Measurements from ENCODE around the gene CAMK1G. TPM values are rescaled to one million over a fixed set of nuclear protein-coding genes. Genes with fewer than 3 reads are reported as not detected.
A peak's percentile ranks its signal among the peaks of the same experiment; 100 is the strongest.

The CAMK1G gene
- total RNA-seq, 2 donors from 2014 or later: not detected

DNA sequence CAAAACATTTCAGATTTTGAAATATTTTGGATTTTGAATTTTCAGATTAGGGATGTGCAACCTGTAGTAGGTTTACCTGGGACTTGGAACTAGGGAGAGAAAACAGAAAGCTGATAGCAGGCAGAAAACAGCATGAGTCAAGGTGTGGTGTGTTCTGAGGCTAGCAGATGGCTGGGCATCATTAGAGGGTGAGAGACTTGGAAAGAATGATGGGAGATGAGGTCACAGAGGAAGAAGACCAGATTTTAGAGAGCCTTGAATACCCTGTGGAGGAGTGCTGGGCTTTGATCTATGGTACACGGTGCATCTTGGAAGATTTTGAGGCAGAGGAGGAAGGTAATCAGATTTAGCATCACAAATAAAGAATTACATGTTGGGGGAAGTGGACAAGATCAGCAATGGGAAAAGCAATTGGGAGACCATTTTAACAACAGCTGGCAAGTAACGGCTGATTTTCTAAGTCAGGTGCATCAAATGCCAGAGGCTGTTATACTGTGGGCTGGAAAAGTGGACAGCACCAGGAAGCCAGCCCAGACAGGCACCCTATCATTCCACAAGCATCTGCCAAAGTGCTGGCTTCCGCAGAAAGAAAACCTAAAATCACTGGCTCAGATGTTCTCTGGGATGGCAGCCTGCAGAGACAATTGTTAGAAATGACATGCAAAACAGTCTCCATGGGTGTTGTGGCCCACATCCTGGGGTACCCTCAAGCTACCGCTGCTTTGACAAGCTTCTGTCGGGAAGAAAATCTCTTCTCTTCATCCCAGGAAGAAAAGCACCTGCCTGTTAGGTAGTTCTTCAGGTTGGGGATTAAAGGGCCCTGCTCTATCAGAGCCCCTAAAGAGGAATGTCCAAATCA, 30.9 kb upstream of the CAMK1G start:
- Mint-ChIP-seq H3K4me3 (no peak overlapping the region), H3K9me3 (no peaks in the 10 kb centered on the region), H3K27ac (no peak overlapping the region), H3K4me1 (ENCODE audit: low read depth in 2 of 2) (no peaks in the 10 kb centered on the region), H3K36me3 (no peaks in the 10 kb centered on the region), H3K27me3 (peaks cover 11 to 27% of the 10 kb centered on the region in 2 donors)
- ATAC-seq (no peak), DNase-seq (ENCODE audit: low spot score) (no peak)

DNA sequence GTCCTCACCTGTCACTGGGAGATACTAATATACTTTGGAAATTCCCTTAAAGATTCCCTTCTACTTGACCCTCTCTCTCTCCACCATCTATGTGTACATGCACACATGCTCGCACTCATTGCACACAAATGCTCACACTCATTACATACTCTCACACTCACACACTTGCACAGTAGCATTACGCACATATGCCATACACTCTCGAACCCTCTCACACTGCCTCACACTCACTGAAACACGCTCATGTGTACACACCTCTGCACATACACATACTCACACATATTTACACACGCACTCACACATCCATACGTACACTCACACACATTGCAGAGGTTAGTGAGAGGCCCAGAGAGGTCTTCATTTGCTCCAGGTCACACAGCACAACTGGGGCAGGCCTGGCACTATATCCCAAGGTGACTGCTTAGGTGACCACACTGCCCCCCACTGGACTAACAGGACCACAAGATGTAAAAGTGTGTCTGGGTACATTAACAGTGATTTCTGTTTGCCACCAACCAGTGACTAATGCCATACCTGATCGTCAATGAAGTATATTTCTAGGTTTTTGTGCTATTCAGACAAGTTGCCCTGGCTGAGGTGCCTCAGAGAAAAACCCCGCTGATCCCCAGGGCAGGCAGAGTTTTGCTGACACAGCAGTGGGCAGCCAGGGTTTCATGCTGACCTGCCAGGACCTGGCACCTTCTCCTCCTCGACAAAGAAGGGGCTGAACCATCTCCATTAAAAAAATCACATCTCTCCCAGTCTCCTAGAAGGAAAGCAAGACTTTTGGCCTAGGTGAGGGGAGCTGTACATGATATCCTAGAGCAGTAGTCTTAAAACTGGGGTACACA, 28.5 kb upstream of the CAMK1G start:
- peak; percentile 21 to 25 for ATAC-seq
- Mint-ChIP-seq H3K4me1 (ENCODE audit: low read depth in 2 of 2) (no peaks in the 10 kb centered on the region), H3K27me3 (peaks cover 9 to 12% of the 10 kb centered on the region in 2 donors), H3K36me3 (no peaks in the 10 kb centered on the region), H3K27ac (no peak overlapping the region), H3K9me3 (no peaks in the 10 kb centered on the region), H3K4me3 (no peak overlapping the region)
- no peak for DNase-seq (ENCODE audit: low spot score)

DNA sequence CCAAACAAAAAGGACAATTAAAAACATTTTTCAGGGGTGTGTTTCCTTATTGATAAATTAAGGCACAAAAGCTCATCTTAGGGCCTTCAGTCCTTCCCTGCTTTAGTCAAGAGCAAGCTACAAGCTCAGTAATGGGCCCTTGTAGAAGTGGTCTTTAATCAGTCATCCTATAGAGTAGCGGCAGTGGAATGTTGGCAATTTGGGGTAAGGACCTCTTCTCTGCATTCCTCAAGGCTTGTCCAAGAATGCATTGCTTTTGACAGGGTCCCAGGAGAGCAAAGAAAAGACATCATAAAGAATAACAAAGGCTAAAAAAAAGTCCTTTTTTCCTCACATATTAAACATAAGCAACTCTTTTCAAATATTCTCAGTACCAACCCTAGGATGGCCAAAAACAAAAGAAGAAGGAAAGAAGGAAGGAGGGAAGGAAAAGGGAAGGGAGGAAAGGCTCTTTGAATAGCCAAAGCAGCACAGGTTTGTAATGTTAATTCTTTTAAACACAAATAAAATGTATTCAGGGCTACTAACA, 27.3 kb upstream of the CAMK1G start:
- no peaks in the 10 kb centered on the region for H3K4me1 Mint-ChIP-seq (ENCODE audit: low read depth in 2 of 2)
- H3K27me3 Mint-ChIP-seq: peaks cover 11 to 12% of the 10 kb centered on the region in 2 donors
- no peak for ATAC-seq
- no peak overlapping the region for H3K27ac Mint-ChIP-seq
- no peak for DNase-seq (ENCODE audit: low spot score)
- H3K9me3 Mint-ChIP-seq: no peaks in the 10 kb centered on the region
- H3K4me3 Mint-ChIP-seq: no peak overlapping the region
- no peaks in the 10 kb centered on the region for H3K36me3 Mint-ChIP-seq

DNA sequence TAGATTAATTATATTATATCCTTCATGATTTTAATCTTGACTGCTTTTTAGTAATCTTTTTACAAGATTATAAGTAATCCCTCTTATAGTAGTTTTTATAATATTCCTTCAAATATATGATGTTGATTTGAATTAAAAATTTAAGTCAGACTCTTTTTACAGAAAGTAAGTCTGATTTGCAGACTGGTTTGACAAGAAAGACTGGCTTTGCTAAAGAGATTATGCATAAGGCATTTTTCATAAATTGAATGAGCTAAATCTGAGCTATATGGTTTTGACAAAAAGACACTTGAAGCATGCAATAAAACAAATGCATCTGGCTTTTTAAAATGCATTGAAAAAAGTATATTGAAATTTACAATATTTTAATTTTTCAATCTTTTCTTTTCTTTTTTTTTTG, 26.3 kb upstream of the CAMK1G start:
- no peak overlapping the region for H3K4me3 Mint-ChIP-seq
- no peaks in the 10 kb centered on the region for H3K4me1 Mint-ChIP-seq (ENCODE audit: low read depth in 2 of 2)
- DNase-seq (ENCODE audit: low spot score) (no peak), ATAC-seq (no peak)
- peaks cover 13 to 15% of the 10 kb centered on the region in 2 donors for H3K27me3 Mint-ChIP-seq
- no peak overlapping the region for H3K27ac Mint-ChIP-seq
- no peaks in the 10 kb centered on the region for H3K36me3 Mint-ChIP-seq
- H3K9me3 Mint-ChIP-seq: no peaks in the 10 kb centered on the region

DNA sequence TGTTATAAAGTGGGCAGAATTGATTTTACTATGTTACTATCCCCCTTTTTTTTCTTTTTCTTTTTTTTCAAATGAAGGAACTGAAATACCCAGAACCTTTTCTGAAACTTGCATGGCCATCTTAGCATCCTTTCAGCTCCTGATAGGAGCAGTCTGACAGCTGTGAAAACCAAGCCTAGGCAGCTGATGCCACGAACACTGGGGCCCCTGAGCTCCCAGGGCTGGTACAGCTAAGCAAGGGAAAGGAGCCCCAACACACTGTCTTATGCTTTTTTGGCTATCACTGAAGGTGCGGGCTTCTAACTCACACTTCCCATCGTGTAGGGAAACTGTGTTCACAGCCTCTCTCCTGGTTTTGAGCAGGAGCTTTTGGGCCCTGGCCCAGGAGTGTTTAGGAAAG, 23.0 kb upstream of the CAMK1G start:
- DNase-seq (ENCODE audit: low spot score): no peak
- Mint-ChIP-seq H3K4me1 (ENCODE audit: low read depth in 2 of 2) (no peaks in the 10 kb centered on the region), H3K27me3 (peaks cover 15 to 19% of the 10 kb centered on the region in 2 donors), H3K9me3 (no peaks in the 10 kb centered on the region), H3K36me3 (no peaks in the 10 kb centered on the region), H3K4me3 (no peak overlapping the region), H3K27ac (no peak overlapping the region)
- no peak for ATAC-seq

DNA sequence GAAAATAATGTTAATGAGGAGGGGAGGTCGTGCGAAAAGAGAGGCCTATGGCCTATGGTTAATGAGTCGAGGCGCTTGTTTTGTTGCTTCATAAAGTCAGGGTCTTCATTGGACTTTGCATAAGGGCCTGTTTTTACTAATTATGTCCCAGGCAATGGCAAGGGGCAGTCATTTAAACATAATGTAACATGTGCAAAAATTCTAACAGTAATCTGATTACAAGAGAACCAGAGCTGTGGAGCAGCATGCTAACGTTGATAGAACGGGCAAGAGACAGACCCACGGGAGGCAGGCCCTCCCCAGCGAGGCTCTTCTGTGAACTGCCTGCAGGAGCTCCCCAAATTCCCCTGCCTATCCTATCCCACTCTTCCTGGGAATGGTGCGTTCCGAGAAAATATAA, 22.6 kb upstream of the CAMK1G start:
- Mint-ChIP-seq H3K4me1 (ENCODE audit: low read depth in 2 of 2) (peaks cover 0 to under 1% of the 10 kb centered on the region in 2 donors), H3K4me3 (no peak overlapping the region), H3K27me3 (peaks cover 20% of the 10 kb centered on the region in 2 donors), H3K27ac (no peak overlapping the region), H3K9me3 (no peaks in the 10 kb centered on the region), H3K36me3 (no peaks in the 10 kb centered on the region)
- ATAC-seq (no peak), DNase-seq (ENCODE audit: low spot score) (no peak)

DNA sequence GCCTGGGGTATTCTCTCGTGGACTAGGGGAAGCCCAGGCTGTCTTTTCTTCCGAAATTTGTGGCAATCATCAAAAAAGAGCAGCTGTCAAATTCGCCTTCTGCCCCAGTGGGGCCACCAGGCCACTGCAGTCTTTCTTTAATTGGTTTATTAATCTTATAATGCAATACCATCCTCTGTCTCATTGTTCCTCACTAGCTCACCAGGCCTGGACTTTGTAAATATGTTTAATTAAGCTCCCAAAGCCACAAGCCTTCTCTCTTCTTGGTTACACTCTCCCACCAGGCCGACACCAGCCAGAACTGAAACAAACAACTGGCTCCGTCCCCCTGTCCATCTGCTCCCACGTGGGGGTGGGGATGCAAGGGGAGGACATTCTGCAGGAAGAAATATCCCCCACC, 22.0 kb upstream of the CAMK1G start:
- Mint-ChIP-seq H3K36me3 (no peaks in the 10 kb centered on the region), H3K4me3 (no peak overlapping the region), H3K27ac (no peak overlapping the region), H3K4me1 (ENCODE audit: low read depth in 2 of 2) (peaks cover 0 to 4% of the 10 kb centered on the region in 2 donors), H3K9me3 (no peaks in the 10 kb centered on the region), H3K27me3 (peaks cover 25 to 26% of the 10 kb centered on the region in 2 donors)
- DNase-seq (ENCODE audit: low spot score): no peak
- ATAC-seq: no peak

DNA sequence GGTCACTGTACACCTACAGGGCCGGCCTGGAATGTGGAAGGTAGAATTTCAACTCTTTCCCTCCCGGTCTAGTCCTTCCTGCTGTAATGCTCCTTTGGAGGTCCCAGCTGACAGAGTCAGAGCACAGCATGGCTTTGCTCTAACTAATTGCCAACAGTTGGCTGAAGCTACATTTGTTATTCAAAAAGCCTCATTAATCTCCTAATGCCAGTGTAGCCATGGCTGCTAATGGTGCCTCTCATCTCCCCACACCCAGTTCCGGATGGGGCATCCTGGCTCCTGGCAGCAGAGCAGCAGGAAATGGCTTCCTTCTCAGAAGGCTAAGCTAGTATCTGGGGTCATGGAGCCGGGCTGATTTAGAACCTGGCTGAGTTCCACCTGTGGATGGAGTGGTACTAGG, 18.7 kb upstream of the CAMK1G start:
- Mint-ChIP-seq H3K27me3 (peaks cover 36 to 37% of the 10 kb centered on the region in 2 donors), H3K36me3 (no peaks in the 10 kb centered on the region), H3K4me3 (no peak overlapping the region), H3K4me1 (ENCODE audit: low read depth in 2 of 2) (peaks cover 4 to 8% of the 10 kb centered on the region in 2 donors), H3K27ac (no peak overlapping the region), H3K9me3 (no peaks in the 10 kb centered on the region)
- DNase-seq (ENCODE audit: low spot score) (no peak), ATAC-seq (no peak)

DNA sequence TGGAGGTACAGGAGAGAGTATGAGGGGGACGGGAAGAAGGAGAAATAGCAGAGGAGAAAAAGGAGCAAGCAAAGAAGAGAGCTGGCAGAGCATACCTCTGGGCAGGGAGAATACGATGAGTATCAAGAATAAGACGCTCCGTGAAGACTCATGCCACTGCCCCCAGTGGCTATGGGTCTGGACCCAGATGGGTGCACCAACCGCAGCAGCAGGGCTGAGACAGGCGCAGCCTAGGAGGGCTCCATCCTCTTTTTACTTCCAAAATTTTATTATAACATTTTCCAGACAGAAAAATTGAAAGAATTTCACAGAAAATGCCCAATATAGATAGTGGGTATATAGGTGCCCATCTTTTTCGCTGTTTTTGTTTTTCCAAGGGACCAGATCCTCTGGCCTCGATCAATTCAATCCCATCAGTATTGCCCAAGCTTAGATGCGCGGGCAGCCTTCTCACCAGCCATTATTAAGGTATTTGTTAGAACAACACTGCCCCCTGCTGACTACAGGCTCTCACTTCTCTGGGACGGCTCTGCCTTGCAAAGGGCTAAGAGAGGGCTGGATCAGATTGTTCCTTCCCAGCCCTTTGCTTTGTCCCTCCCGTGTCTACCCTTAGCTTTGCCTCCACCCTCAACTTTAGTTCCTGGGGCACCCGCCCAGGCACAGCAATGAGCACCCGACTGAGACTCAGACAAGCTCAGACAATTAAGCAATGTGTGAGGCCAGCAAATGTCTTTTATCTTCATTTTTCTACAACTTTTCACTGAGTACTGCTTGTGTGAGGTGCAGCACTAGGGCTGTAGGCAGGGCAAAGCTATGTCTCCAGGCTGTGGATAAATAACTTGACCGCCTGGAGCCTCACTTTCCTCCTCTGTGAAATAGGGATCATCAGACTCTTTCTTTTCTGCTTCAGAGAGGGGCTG, 17.5 kb upstream of the CAMK1G start:
- Mint-ChIP-seq H3K27ac (no peak overlapping the region), H3K27me3 (peaks cover 39% of the 10 kb centered on the region in 2 donors)
- DNase-seq (ENCODE audit: low spot score): peak; percentile 70

DNA sequence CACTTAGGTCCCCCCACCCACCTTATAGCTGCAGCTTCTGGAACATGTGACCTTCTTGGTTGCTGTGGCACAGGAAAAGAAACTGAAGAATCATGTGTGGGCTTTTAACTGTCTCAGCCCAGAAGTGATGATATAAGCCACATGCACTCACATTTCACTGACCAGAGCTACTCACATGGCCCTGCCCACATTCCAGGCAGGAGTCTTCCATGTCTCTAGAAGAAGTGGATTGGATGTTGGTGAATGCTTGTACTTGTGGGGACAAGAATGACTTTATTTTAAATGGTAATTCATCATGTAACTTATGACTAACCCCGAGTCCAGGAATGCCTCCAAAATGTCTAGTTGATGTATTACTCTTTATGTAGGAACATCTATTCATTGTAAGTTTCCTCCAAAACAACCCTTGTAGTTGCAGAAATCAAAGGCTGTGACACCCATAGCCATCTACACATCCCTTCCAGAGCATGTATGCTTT, 15.8 kb upstream of the CAMK1G start:
- H3K27ac Mint-ChIP-seq: no peak overlapping the region
- DNase-seq (ENCODE audit: low spot score) (no peak), ATAC-seq (no peak)

More for the DNA sequence above, 17.5 kb upstream of the CAMK1G start:
- Mint-ChIP-seq H3K36me3 (no peaks in the 10 kb centered on the region), H3K4me3 (no peak overlapping the region), H3K4me1 (ENCODE audit: low read depth in 2 of 2) (peaks cover 7 to 11% of the 10 kb centered on the region in 2 donors), H3K9me3 (no peaks in the 10 kb centered on the region)
- peak; percentile 77 for ATAC-seq

DNA sequence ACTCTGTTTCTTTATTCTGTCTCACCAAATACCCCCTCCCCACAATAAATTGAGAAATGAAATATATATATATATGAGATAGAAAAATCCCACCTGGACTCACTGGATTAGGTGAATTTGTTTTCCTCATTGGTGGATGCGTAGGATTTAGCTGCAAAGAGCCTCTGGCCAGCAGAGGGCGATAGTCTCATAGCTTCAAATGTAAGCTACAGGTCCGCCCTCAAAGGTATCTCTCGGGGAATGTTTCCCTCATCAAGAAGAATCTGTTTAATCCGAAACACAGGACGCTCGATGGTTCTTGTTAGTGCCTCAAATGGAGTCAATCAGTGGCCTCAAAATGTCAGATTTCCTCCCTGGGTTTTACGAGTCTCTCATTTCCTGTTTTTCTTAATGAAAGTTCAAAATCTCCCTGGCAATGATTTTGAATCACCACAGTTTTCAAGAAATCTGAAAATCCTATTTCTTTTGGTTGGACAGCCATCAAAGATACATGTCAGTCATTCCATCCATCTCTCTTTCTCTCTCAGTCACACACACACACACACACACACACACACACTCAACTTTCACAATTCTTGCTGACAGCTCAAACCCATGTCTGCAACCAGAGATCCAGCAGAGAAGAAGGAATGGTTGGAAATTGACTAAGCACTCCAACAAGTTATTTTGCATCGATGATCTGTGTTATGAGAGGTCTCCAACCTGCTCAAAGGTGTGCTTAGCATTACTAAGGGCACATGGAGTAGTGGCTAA, 13.9 kb upstream of the CAMK1G start:
- ATAC-seq (peak in 1 of 2 donors; percentile 66), DNase-seq (ENCODE audit: low spot score) (peak; percentile 69)
- Mint-ChIP-seq H3K27ac (peak overlapping the region in 1 of 2 donors; percentile 19), H3K27me3 (peaks cover 34 to 41% of the 10 kb centered on the region in 2 donors), H3K36me3 (no peaks in the 10 kb centered on the region), H3K4me3 (no peak overlapping the region), H3K9me3 (no peaks in the 10 kb centered on the region), H3K4me1 (ENCODE audit: low read depth in 2 of 2) (peaks cover 7 to 11% of the 10 kb centered on the region in 2 donors)

More for the DNA sequence above, 15.8 kb upstream of the CAMK1G start:
- H3K9me3 Mint-ChIP-seq: no peaks in the 10 kb centered on the region
- H3K4me3 Mint-ChIP-seq: no peak overlapping the region
- H3K27me3 Mint-ChIP-seq: peaks cover 37 to 44% of the 10 kb centered on the region in 2 donors
- H3K4me1 Mint-ChIP-seq (ENCODE audit: low read depth in 2 of 2): peaks cover 7 to 11% of the 10 kb centered on the region in 2 donors
- H3K36me3 Mint-ChIP-seq: no peaks in the 10 kb centered on the region

DNA sequence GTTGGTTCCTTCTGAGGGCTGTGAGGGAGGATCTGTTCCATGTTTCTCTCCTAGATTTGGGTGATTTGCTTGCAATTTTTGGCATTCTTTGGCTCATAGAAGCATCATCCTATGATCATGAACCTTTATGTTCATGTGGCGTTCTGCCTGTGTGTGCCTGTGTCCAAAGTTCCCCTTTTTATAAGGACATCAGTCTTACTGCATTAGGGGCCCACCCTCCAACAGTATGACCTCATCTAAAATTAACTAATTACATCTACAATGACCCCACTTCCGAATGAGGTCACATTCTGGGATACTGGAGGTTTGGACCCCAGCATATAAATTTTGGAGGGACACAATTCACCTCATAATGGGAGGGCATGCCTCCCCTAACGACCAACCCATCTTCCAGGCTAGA, 12.8 kb upstream of the CAMK1G start:
- peaks cover 33 to 40% of the 10 kb centered on the region in 2 donors for H3K27me3 Mint-ChIP-seq
- DNase-seq (ENCODE audit: low spot score): no peak
- no peaks in the 10 kb centered on the region for H3K36me3 Mint-ChIP-seq
- no peaks in the 10 kb centered on the region for H3K9me3 Mint-ChIP-seq
- H3K27ac Mint-ChIP-seq: no peak overlapping the region
- no peak for ATAC-seq
- peaks cover 7 to 11% of the 10 kb centered on the region in 2 donors for H3K4me1 Mint-ChIP-seq (ENCODE audit: low read depth in 2 of 2)
- H3K4me3 Mint-ChIP-seq: no peak overlapping the region

Data from natural killer cell treated with Interleukin-12 subunit alpha and Interleukin-12 subunit beta and Interleukin-15 and Interleukin-18, amount 100 ng/mL, for 72 hours (primary cell).